ENCODE measurements around the gene RBBP8NL.

RBBP8NL gene

DNA sequence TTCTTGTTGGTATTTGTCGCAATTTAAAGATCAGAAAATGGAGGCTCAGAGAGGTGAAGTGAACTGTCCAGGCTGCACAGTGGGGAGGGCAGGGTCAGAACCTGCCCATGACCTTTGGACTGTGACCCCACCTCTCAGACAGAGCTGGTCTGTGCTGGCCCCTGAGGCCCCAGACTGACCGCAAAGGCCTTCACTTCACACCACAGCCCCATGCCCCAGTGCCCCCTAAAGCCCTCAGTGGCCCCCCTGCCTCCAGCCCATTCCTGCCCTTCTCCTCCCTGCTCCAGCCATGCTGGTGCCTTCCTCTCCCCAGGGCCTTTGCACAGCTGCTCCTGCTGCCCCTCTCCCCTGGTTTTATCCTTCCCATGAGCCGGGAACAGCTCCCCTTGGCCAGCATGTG lies 9.4 kb upstream of the RBBP8NL start:
- TF ChIP-seq, protein P1, sequence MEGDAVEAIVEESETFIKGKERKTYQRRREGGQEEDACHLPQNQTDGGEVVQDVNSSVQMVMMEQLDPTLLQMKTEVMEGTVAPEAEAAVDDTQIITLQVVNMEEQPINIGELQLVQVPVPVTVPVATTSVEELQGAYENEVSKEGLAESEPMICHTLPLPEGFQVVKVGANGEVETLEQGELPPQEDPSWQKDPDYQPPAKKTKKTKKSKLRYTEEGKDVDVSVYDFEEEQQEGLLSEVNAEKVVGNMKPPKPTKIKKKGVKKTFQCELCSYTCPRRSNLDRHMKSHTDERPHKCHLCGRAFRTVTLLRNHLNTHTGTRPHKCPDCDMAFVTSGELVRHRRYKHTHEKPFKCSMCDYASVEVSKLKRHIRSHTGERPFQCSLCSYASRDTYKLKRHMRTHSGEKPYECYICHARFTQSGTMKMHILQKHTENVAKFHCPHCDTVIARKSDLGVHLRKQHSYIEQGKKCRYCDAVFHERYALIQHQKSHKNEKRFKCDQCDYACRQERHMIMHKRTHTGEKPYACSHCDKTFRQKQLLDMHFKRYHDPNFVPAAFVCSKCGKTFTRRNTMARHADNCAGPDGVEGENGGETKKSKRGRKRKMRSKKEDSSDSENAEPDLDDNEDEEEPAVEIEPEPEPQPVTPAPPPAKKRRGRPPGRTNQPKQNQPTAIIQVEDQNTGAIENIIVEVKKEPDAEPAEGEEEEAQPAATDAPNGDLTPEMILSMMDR (IDR thresholded peaks at IDR 0.05), result no peak

DNA sequence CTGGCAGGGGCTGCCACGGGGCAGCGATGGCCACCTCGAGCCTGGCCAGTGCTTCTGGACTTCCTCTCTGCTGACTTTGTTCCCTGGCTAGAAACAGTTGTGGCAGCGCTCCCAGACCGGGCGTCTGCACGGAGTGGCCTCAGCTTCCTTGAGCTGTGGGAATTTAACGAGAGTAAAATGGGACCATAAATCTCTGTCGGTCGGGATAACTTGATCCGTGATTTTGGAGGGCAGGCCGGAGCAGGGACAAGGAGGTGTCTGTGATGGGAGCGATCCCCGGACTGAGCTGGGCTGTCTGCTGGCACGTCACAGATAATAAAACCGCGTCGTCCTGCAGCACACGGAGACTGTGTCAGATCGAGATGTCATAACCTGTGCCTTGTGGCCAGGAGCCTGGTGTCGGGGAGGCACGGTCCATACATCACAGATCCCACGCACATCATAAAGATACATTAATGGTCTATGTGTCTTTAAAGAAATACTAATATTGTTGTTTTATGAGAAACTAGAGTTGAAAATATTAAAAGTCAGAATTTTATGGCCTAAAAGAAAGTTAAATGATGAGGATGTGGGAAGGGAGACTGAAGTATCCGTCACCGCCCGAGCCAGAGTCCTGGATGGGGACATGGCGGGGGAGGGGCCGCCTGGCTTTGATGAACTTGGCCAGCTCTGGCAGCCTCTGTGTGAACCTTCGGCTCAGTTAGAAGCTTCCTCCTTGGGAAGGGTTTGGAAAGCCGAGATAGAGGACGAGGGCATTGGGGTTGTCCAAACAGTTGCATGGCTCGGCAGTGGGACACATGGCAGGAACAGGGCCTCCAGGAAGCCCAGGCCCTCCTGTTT lies 6.5 kb upstream of the RBBP8NL start:
- TF ChIP-seq, protein P1 (IDR thresholded peaks at IDR 0.05), result no peak

DNA sequence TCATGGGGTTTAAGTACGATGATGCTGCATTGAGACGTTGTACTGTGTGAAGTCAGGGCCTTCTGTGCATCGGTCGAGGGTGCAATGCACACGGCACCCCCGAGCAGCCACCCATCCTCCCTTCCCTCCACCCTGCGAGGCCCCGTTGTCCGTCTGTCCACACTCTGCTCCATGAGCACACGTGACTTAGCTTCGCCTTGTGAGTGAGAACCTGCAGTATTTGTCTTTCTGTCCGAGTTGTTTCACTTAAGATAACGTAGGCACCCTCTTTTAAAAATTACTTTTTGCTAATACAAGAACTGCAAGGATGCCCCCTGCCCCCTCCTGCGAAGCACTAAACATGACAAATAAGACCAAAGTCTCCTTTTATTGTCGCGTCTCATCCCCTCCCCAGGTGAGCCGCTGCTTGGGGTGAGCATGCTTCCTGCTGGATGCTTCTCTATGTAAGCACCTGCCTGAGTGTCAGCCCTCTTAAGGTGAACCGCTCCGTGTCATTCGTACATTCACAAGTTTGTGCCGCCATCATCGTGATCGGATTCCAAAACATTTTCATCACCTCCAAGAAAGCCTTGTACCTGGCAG lies 3.6 kb upstream of the RBBP8NL start:
- TF ChIP-seq, protein P1 (IDR thresholded peaks at IDR 0.05), result no peak

DNA sequence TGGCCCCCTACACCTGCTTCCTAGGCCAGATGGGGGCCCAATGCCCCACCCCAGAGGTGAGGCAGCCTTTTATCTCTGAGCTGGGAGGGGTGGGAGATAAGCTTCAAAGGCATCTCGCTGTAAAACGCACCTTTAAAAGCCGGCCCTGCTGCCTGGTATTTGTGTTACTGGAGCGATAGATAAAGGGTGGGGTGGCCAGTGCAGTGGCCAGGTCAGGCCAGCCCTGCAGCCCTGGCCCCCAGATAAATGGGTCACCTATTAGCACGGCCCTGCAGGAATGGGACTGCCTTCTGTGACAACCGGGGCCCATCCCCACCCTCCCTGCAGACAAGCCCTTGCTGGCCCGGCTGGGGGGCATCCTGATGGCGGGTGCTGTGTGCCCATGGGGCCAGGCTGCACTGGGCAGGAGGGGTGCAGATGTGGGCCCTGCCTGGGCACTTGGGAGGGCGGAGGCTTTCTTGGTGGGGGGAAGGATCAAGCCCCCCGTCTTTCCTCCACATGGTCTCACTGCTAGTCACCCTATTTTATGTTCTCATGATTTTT lies 3.0 kb upstream of the RBBP8NL start:
- TF ChIP-seq, protein P1 (IDR thresholded peaks at IDR 0.05), result no peak

DNA sequence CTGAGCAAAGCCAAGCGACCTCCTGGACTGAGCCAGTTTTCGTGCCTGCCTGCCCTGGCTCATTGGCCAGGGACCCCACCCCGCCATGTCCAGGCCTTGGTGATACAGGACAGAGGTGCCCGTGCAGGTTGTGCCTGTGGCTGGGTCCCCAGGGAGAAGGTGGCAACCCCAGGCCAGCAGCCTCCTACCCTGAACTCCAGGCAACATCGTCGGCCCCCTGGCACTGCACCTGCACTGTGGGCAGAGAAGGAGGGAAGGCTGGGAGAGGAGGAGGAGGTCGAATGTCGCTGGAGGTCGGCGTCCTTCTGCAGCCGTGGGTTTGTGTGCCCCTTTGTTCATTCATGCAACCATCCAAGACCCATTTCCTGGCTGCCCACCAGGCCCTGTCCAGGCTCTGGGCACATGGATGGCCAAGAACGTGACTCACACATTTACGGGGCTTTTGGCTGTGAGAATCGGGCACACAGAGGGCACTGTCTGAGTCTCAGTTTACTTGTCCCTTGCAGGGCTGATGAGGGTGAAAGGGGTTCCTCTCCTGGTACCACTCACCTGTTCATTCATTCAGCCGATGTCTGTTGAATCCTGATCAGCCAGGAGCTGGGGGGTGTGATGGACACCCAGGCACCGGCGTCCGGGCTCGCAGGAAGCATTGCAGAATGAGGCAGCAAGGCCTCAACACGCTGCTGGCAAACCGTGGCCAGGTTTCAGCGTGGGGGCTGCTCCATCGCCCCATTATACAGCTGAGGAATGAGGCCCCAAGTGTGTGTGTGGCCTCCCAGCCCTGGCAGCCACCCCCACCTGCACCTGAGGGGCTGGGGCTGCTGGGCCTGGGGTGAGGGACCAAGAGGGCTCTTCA lies 2.3 kb upstream of the RBBP8NL start:
- TF ChIP-seq, protein P1 (IDR thresholded peaks at IDR 0.05), result no peak

DNA sequence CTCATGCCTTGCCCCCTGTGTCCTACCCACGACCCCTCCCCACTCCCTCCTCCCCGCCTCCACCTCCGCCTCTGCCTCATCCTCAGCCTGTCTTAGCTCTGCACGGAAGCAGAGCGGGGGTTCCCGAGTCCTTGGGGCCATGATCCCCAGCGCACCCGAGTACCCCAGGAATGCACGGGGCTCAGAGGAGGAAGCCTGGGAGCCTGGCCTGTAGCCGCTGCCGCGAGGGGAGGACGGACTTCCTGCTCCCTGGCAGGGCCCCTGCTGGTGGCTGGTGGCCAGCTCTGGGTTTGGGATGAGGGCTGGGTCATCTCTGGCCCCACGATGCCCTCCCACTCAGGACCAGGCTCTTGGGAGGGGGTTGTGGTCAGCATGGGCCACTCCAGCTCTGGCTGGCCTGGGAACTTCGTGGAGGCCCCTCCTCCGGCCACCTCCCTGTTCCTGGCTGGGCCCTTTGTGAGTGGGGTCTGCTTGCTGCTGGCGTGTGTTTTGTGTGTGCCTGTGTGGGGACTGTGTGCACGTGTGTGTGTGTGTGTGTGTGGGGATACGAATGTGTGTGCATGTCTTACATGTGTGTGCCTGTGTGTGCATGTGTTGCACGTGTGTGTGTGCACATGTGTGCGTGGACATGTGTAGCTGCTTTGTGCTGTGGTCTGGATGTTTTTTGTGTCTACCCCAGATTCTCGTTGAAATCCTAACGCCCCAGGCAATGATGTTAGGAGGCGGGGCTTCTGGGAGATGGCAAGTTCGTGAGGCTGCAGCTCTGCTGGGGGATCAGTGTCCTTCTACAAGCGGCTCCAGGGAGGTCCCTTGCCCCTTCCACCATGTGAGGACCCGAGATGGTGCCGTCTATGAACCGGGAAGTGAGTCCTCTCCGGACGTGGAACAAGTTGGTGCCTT lies 1.3 kb upstream of the RBBP8NL start:
- TF ChIP-seq, protein P1 (IDR thresholded peaks at IDR 0.05), result no peak

Measured in LNCAP (cell line).